ENCODE data around the gene TRIM65. TPM values are rescaled to one million over a fixed set of nuclear protein-coding genes. Genes with fewer than 3 reads are reported as not detected.
A peak's percentile ranks its signal among the peaks of the same experiment; 100 is the strongest.

The TRIM65 gene
- total and polyA plus RNA-seq, 2 of the 13 experiments (the other 11 are each of a cell fraction or from before 2014, with no cell fraction given), result 10.3 to 22.4 TPM

DNA sequence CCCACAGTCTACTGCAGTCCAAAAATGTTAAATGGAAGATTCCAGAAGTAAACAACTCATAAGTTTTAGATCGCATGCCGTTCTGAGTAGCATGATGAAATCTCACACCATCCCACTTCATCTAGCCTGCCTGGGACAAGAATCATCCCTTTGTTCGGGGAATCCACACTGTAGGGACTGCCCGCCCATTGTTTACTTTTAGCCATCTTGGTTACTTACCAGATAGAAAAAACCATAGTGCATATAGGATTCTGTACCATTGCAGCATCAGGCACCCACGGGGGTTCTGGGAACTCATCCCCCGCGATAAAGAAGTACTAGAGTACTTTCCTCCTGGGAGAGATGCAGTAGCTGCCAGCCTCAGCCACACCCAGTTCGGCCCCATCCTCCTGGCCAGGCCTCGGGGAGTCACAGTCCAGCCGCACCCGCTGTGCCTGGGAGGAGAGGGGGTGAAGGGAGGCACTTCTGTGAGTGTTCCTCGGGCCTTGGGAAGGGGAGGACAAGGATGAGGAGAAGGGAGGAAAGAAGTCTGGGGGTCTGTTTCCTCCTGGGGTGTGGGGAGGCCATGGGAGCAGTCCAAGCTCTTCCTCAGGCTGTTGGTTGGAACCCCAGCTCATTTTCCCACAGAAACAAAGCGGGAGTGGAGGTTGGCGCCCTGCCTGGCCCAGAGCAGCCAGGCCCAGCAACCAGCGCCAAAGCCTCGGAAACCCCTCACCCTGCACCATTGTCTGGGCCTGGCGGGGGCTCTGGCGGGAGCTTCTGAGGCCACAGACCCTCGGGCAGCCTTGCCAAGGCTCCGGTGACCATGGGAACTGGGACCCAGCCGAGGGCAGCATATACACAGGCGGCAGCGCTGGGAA, 27.2 kb downstream of the TRIM65 start (continued):
- TF ChIP-seq, protein P1, sequence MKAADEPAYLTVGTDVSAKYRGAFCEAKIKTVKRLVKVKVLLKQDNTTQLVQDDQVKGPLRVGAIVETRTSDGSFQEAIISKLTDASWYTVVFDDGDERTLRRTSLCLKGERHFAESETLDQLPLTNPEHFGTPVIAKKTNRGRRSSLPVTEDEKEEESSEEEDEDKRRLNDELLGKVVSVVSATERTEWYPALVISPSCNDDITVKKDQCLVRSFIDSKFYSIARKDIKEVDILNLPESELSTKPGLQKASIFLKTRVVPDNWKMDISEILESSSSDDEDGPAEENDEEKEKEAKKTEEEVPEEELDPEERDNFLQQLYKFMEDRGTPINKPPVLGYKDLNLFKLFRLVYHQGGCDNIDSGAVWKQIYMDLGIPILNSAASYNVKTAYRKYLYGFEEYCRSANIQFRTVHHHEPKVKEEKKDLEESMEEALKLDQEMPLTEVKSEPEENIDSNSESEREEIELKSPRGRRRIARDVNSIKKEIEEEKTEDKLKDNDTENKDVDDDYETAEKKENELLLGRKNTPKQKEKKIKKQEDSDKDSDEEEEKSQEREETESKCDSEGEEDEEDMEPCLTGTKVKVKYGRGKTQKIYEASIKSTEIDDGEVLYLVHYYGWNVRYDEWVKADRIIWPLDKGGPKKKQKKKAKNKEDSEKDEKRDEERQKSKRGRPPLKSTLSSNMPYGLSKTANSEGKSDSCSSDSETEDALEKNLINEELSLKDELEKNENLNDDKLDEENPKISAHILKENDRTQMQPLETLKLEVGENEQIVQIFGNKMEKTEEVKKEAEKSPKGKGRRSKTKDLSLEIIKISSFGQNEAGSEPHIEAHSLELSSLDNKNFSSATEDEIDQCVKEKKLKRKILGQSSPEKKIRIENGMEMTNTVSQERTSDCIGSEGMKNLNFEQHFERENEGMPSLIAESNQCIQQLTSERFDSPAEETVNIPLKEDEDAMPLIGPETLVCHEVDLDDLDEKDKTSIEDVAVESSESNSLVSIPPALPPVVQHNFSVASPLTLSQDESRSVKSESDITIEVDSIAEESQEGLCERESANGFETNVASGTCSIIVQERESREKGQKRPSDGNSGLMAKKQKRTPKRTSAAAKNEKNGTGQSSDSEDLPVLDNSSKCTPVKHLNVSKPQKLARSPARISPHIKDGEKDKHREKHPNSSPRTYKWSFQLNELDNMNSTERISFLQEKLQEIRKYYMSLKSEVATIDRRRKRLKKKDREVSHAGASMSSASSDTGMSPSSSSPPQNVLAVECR (CRISPR knock-in tag; IDR thresholded peaks at IDR 0.05; ENCODE audit: borderline replicate concordance), result peak; percentile 61; the same call in 1 of the 2 replicates
- peak; percentile 17 for TF ChIP-seq RBM22 (optimal IDR thresholded peaks at IDR 0.05; ENCODE audit: low read length)
- no peak; the same call in 1 of the 2 replicates for TF ChIP-seq AKAP8 (CRISPR knock-in tag; IDR thresholded peaks at IDR 0.05)
- no peak; the same call in 1 of the 2 replicates for TF ChIP-seq ZFP90 (CRISPR knock-in tag; IDR thresholded peaks at IDR 0.05; ENCODE audit: borderline replicate concordance)
- TF ChIP-seq ZFY (CRISPR knock-in tag; IDR thresholded peaks at IDR 0.05), result peak; percentile 62
- TF ChIP-seq ZNF577 (CRISPR knock-in tag; IDR thresholded peaks at IDR 0.05; ENCODE audit: borderline replicate concordance, low read depth), result 0 out of 2 replicates have a peak, but pooled peaks have one; percentile 73
- peak; percentile 76 for TF ChIP-seq ARNT2 (CRISPR knock-in tag; IDR thresholded peaks at IDR 0.05; ENCODE audit: low read depth)
- no peak for TF ChIP-seq SYNCRIP (IDR thresholded peaks at IDR 0.05; ENCODE audit: insufficient read depth, low read depth, low read length)
- 0 out of 2 replicates have a peak, but pooled peaks have one; percentile 24 for TF ChIP-seq GFI1 (CRISPR knock-in tag; IDR thresholded peaks at IDR 0.05; ENCODE audit: borderline replicate concordance)
- TF ChIP-seq, protein P2, sequence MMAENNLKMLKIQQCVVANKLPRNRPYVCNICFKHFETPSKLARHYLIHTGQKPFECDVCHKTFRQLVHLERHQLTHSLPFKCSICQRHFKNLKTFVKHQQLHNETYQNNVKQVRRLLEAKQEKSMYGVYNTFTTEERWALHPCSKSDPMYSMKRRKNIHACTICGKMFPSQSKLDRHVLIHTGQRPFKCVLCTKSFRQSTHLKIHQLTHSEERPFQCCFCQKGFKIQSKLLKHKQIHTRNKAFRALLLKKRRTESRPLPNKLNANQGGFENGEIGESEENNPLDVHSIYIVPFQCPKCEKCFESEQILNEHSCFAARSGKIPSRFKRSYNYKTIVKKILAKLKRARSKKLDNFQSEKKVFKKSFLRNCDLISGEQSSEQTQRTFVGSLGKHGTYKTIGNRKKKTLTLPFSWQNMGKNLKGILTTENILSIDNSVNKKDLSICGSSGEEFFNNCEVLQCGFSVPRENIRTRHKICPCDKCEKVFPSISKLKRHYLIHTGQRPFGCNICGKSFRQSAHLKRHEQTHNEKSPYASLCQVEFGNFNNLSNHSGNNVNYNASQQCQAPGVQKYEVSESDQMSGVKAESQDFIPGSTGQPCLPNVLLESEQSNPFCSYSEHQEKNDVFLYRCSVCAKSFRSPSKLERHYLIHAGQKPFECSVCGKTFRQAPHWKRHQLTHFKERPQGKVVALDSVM (CRISPR knock-in tag; IDR thresholded peaks at IDR 0.05), result peak; percentile 14; the same call in 1 of the 2 replicates
- peak; percentile 42; the same call in 1 of the 2 replicates for TF ChIP-seq ZNF20 (CRISPR knock-in tag; IDR thresholded peaks at IDR 0.05)
- TF ChIP-seq NCOA2 (CRISPR knock-in tag; IDR thresholded peaks at IDR 0.05), result peak; percentile 80
- TF ChIP-seq ZNF879 (CRISPR knock-in tag; IDR thresholded peaks at IDR 0.05), result no peak
- no peak for TF ChIP-seq ZNF616 (CRISPR knock-in tag; IDR thresholded peaks at IDR 0.05; ENCODE audit: low read depth)
- no peak for TF ChIP-seq MZF1 (CRISPR knock-in tag; IDR thresholded peaks at IDR 0.05; ENCODE audit: borderline replicate concordance)
- TF ChIP-seq CBFB (CRISPR knock-in tag; IDR thresholded peaks at IDR 0.05), result peak; percentile 67; the same call in 1 of the 2 replicates
- TF ChIP-seq, protein P3, sequence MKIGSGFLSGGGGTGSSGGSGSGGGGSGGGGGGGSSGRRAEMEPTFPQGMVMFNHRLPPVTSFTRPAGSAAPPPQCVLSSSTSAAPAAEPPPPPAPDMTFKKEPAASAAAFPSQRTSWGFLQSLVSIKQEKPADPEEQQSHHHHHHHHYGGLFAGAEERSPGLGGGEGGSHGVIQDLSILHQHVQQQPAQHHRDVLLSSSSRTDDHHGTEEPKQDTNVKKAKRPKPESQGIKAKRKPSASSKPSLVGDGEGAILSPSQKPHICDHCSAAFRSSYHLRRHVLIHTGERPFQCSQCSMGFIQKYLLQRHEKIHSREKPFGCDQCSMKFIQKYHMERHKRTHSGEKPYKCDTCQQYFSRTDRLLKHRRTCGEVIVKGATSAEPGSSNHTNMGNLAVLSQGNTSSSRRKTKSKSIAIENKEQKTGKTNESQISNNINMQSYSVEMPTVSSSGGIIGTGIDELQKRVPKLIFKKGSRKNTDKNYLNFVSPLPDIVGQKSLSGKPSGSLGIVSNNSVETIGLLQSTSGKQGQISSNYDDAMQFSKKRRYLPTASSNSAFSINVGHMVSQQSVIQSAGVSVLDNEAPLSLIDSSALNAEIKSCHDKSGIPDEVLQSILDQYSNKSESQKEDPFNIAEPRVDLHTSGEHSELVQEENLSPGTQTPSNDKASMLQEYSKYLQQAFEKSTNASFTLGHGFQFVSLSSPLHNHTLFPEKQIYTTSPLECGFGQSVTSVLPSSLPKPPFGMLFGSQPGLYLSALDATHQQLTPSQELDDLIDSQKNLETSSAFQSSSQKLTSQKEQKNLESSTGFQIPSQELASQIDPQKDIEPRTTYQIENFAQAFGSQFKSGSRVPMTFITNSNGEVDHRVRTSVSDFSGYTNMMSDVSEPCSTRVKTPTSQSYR (CRISPR knock-in tag; IDR thresholded peaks at IDR 0.05; ENCODE audit: borderline replicate concordance), result peak; percentile 37; the same call in 1 of the 2 replicates
- TF ChIP-seq, protein P4, sequence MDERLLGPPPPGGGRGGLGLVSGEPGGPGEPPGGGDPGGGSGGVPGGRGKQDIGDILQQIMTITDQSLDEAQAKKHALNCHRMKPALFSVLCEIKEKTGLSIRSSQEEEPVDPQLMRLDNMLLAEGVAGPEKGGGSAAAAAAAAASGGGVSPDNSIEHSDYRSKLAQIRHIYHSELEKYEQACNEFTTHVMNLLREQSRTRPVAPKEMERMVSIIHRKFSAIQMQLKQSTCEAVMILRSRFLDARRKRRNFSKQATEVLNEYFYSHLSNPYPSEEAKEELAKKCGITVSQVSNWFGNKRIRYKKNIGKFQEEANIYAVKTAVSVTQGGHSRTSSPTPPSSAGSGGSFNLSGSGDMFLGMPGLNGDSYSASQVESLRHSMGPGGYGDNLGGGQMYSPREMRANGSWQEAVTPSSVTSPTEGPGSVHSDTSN (CRISPR knock-in tag; IDR thresholded peaks at IDR 0.05), result no peak

Data from HepG2 (cell line).